SH-SY5Y (cell line): Measurements from ENCODE around the gene FSCN2.

Experiments used
- GATA2 ChIP-seq: IDR thresholded peaks from 2 replicates; pipeline ENCODE4 v1.6.1; 2011; ENCODE audit warnings: mild to moderate bottlenecking, low read depth, low read length
- GATA3 ChIP-seq: IDR thresholded peaks from 2 replicates; pipeline ENCODE4 v1.6.1; 2011; ENCODE audit warnings: low read depth, mild to moderate bottlenecking, low read length, moderate library complexity

GRCh38 chr17:81586096-81586495, 57.9 kb downstream of the FSCN2 start:
- TF ChIP-seq GATA3 (no peak), GATA2 (no peak)
